ENCODE data around the gene PITHD1. TPM values are rescaled to one million over a fixed set of nuclear protein-coding genes. Genes with fewer than 3 reads are reported as not detected.

The PITHD1 gene
- polyA plus RNA-seq, 1 experiment, result 33.7 TPM

- no peak for DNase-seq (ENCODE audit: low read depth)
- ChIA-PET CTCF (interaction anchor here (0.8 to 1.3 kb wide), 4 partner anchors 16 to 69 kb away, joined by 3 to 8 read pairs (median 4); partner anchors contain the start of genes PITHD1 and RPL11), POLR2A (no interaction called here)
- peak; percentile 79 for TF ChIP-seq CTCF (IDR thresholded peaks at IDR 0.05; ENCODE audit: insufficient read depth, low read depth, low read length)
- peaks cover 34% of the 10 kb centered on the region for H3K36me3 ChIP-seq (ENCODE audit: control insufficient read depth, insufficient read depth, low read length)
- H3K4me3 ChIP-seq (ENCODE audit: low read depth, low read length), result no peak overlapping the region
- no peaks in the 10 kb centered on the region for H3K27me3 ChIP-seq (ENCODE audit: control insufficient read depth, insufficient read depth, low read length)
These were observed 27.0 kb upstream of the PITHD1 start for GRCh38 chr1:23751050-23751814.

- POLR2A ChIA-PET, result no interaction called here
These were observed 26.4 kb upstream of the PITHD1 start for GRCh38 chr1:23751815-23752200.

GRCh38 chr1:23752909-23753308, 25.3 kb upstream of the PITHD1 start:
- Histone ChIP-seq H3K27me3 (ENCODE audit: control insufficient read depth, insufficient read depth, low read length) (no peaks in the 10 kb centered on the region), H3K4me3 (ENCODE audit: low read depth, low read length) (no peak overlapping the region), H3K36me3 (ENCODE audit: control insufficient read depth, insufficient read depth, low read length) (peaks cover 41% of the 10 kb centered on the region)
- no peak for TF ChIP-seq CTCF (IDR thresholded peaks at IDR 0.05; ENCODE audit: insufficient read depth, low read depth, low read length)
- no peak for DNase-seq (ENCODE audit: low read depth)
- CTCF ChIA-PET, result no interaction called here
- POLR2A ChIA-PET, result no interaction called here

More at GRCh38 chr1:23751815-23752200, 26.4 kb upstream of the PITHD1 start:
- no peaks in the 10 kb centered on the region for H3K27me3 ChIP-seq (ENCODE audit: control insufficient read depth, insufficient read depth, low read length)
- CTCF ChIA-PET, result interaction anchor here (0.8 to 1.3 kb wide), 4 partner anchors 17 to 70 kb away, joined by 3 to 8 read pairs (median 4); partner anchors contain the start of genes PITHD1 and RPL11
- no peak for DNase-seq (ENCODE audit: low read depth)
- H3K36me3 ChIP-seq (ENCODE audit: control insufficient read depth, insufficient read depth, low read length), result peaks cover 38% of the 10 kb centered on the region
- no peak for TF ChIP-seq CTCF (IDR thresholded peaks at IDR 0.05; ENCODE audit: insufficient read depth, low read depth, low read length)
- no peak overlapping the region for H3K4me3 ChIP-seq (ENCODE audit: low read depth, low read length)

GRCh38 chr1:23756676-23757075, 21.5 kb upstream of the PITHD1 start:
- Histone ChIP-seq H3K36me3 (ENCODE audit: control insufficient read depth, insufficient read depth, low read length) (peaks cover 39% of the 10 kb centered on the region), H3K27me3 (ENCODE audit: control insufficient read depth, insufficient read depth, low read length) (no peaks in the 10 kb centered on the region), H3K4me3 (ENCODE audit: low read depth, low read length) (no peak overlapping the region)
- CTCF ChIA-PET, result interaction anchor here (0.8 to 3.4 kb wide), 2 partner anchors 9 to 15 kb away, joined by 4 to 13 read pairs; no protein-coding TSS in a partner anchor
- POLR2A ChIA-PET, result no interaction called here
- DNase-seq (ENCODE audit: low read depth), result no peak
- TF ChIP-seq CTCF (IDR thresholded peaks at IDR 0.05; ENCODE audit: insufficient read depth, low read depth, low read length), result no peak

GRCh38 chr1:23757812-23758211, 20.4 kb upstream of the PITHD1 start:
- ChIA-PET POLR2A (interaction anchor here (0.6 kb wide), 2 partner anchors 66 to 261 kb away, joined by 3 to 4 read pairs; partner anchors contain the start of gene RPL11), CTCF (interaction anchor here (1.0 to 1.4 kb wide), 2 partner anchors 12 to 14 kb away, joined by 3 to 9 read pairs; no protein-coding TSS in a partner anchor)
- H3K36me3 ChIP-seq (ENCODE audit: control insufficient read depth, insufficient read depth, low read length), result peaks cover 34% of the 10 kb centered on the region

More at GRCh38 chr1:23757812-23758211, 20.4 kb upstream of the PITHD1 start:
- TF ChIP-seq CTCF (IDR thresholded peaks at IDR 0.05; ENCODE audit: insufficient read depth, low read depth, low read length), result no peak
- DNase-seq (ENCODE audit: low read depth), result no peak
- no peaks in the 10 kb centered on the region for H3K27me3 ChIP-seq (ENCODE audit: control insufficient read depth, insufficient read depth, low read length)
- H3K4me3 ChIP-seq (ENCODE audit: low read depth, low read length), result no peak overlapping the region

All from BJ (cell line).